HG02678 (cell line): ENCODE measurements around the gene RBM8A.
"Not testable (repeated sequence)": the region's sequence is repeated elsewhere in the genome, so short reads cannot be mapped to it uniquely, and the experiment has no call there.

ENCODE experiments used
- ATAC-seq: cut with Tn5 transposase; IDR thresholded peaks from one replicate; pipeline ENCODE4 v1.9.1; 2021; ENCODE audit warnings: mild to moderate bottlenecking, moderate library complexity; ENCODE audit not compliant: unreplicated experiment

Gene RBM8A

GRCh38 chr1:145956781-145957442, 29.6 kb upstream of the RBM8A start:
- ATAC-seq, result no peak

GRCh38 chr1:145956361-145956760, 29.1 kb upstream of the RBM8A start:
- no peak for ATAC-seq

DNA sequence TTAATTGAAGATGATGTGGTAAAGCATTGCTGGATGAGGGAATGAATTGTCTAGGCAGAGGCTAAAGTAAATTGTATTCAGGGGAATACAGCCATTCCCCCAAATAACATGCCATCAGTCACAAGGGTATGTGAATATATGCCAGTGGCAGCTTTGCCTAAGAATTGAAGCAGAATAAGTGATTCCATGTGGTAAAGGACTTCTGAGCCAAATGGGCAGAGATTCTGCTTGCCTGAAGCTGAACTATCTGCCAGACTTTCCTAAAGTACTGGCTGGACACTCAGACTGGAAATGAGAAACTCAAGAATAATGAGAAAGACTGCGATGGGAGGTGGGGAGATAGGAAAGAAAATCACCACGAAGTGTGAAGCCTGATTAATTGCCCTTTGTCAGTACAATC, 28.2 kb upstream of the RBM8A start:
- no peak for ATAC-seq

GRCh38 chr1:145953861-145954260, 26.6 kb upstream of the RBM8A start:
- ATAC-seq, result no peak

GRCh38 chr1:145952903-145953302, 25.6 kb upstream of the RBM8A start:
- ATAC-seq, result no peak

GRCh38 chr1:145951526-145951925, 24.2 kb upstream of the RBM8A start:
- no peak for ATAC-seq

- no peak for ATAC-seq
Measured at GRCh38 chr1:145949219-145949618, 21.9 kb upstream of the RBM8A start.

- no peak for ATAC-seq
Measured at GRCh38 chr1:145947551-145947950, 20.3 kb upstream of the RBM8A start.

DNA sequence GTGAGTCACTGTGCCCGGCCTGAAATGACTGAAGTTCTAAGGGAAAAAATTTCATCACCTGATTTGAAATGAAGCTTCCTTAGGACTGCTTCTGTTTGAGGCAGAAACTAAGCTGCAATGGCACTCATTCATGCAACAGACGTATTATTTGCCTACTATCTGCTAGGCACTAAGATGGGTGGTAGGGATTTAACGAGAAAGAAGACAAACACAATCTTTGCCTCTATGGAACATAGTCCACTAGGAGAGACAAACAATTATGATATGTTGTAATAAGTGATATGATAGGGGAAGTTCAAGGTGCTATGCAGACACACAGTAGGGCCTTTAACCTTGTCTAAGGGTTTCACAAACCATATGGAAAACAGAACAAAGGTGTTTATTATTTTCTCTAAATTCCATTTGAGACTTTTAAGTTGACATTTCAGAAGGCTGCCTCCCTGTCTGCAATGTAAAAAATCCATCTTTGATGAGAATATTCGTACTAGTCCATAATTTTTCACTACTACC, 19.2 kb upstream of the RBM8A start:
- ATAC-seq, result no peak

- ATAC-seq, result no peak
Measured at GRCh38 chr1:145944532-145944931, 17.2 kb upstream of the RBM8A start.

DNA sequence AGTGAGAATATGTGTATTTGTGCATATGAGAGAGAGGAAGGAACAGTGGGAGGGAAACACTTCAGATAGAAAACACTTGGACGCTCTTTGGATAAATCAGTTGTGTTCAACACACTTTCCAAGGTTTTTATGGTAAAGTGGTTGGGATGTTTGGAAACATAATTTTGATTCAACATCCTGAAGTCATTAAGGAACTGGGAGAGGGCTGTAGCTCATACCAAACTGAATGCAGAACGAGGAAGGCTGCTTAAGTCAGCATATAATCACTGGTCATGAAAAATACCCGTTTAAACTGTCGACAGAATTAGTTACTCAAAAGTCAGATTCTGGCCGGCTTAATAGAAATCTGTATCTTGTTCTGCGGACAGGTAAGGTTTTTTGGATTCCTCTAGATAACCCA, 15.6 kb upstream of the RBM8A start:
- ATAC-seq, result no peak

- ATAC-seq, result no peak
Measured at GRCh38 chr1:145942405-145942804, 15.1 kb upstream of the RBM8A start.

GRCh38 chr1:145937436-145937835, 10.2 kb upstream of the RBM8A start:
- no peak for ATAC-seq

- ATAC-seq, result no peak
Measured at GRCh38 chr1:145936247-145936646, 9.0 kb upstream of the RBM8A start.

GRCh38 chr1:145935708-145936107, 8.4 kb upstream of the RBM8A start:
- no peak for ATAC-seq

DNA sequence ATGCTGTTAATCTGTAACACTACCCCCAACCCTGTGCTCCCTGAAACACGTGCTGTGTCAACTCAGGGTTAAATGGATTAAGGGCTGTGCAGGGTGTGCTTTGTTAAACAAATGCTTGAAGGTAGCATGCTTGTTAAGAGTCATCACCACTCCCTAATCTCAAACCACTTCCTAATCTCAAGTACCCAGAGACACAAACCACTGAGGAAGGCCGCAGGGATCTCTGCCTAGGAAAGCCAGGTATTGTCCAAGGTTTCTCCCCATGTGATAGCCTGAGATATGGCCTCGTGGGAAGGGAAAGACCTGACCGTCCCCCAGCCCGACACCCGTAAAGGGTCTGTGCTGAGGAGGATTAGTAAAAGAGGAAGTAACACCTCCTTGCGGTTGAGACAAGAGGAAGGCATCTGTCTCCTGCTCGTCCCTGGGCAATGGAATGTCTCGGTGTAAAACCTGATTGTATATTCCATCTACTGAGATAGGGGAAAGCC, 5.3 kb upstream of the RBM8A start:
- ATAC-seq, result not testable (repeated sequence)

- no peak for ATAC-seq
Measured at GRCh38 chr1:145927916-145928643, 796 bp upstream of the RBM8A start.

GRCh38 chr1:145926686-145927062, 610 bp downstream of the RBM8A start:
- peak; percentile 5 for ATAC-seq

DNA sequence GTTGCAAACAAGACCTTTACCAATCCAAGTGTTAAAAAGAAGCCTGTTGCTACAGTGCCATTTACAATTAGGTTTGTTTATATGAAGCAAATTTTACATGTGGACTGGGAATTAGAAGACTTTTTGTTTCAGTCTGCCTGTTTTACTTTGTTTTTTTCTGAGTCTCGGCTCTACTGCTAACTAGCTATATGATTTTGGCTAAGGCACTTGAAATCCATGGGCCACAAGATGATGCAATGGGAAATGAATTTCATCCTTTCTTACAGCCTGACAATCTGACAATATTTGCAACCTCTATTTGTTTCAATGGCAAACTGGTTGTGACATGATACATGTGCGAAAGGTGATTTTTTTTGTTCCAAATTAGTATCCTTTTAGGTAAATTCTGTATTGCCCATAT, 5.0 kb downstream of the RBM8A start:
- ATAC-seq, result no peak

GRCh38 chr1:145920297-145920696, 7.0 kb downstream of the RBM8A start:
- ATAC-seq, result not testable (repeated sequence)

DNA sequence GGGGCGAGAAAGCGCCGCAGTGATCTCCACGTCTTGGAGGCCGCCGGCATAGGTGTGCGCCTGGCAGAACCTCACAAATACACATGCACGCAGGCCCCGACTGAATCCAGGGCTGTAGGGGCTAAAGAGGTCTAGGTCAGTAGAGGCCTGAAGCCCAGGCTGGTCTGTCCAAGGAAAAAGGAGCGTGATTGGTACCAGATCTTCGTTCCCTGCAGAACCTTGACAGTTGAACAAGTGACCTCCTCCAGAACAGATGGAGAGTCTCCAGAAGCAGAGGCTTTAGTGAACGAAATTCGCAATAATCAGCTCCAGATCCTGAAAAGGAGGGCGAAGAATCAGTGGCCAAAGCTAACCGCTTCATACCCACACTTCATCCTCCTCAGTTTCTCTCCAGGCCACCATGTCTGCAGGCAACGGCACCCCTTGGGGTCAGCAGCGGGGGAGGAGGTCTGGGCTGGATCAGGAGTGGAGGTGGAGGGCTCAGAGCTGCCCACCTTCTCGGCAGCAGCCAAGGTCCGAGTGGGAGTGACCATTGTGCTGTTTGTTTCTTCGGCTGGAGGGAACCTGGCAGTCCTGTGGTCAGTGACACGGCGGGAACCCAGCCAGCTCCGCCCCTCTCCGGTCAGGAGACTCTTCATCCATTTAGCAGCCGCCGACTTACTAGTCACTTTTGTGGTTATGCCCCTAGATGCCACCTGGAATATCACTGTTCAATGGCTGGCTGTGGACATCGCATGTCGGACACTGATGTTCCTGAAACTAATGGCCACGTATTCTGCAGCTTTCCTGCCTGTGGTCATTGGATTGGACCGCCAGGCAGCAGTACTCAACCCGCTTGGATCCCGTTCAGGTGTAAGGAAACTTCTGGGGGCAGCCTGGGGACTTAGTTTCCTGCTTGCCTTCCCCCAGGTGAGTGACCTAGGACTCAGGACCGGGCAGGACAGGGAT, 8.0 kb downstream of the RBM8A start:
- no peak for ATAC-seq
